AG09309 (cell line): ENCODE measurements around the gene RHOBTB3.
"Not testable (repeated sequence)": the region's sequence is repeated elsewhere in the genome, so short reads cannot be mapped to it uniquely, and the experiment has no call there.

Experiments
- DNase-seq: peaks from one replicate; pipeline ENCODE4 v3.0.0-alpha.2; 2010; ENCODE audit warnings: low read depth
- H3K4me3 ChIP-seq: 2 replicates; pipeline ENCODE4 v1.5.1; 2011; ENCODE audit warnings: mild to moderate bottlenecking, low read depth, low read length, moderate library complexity; ENCODE audit not compliant: control insufficient read depth
- TF ChIP-seq, protein P1 (sequence below): IDR thresholded peaks from 2 replicates; pipeline ENCODE4 v1.5.1; 2011; ENCODE audit warnings: mild to moderate bottlenecking, low read depth, low read length, inconsistent platforms; ENCODE audit not compliant: insufficient read depth, control insufficient read depth; ENCODE audit errors: missing control alignments

Gene RHOBTB3

DNA sequence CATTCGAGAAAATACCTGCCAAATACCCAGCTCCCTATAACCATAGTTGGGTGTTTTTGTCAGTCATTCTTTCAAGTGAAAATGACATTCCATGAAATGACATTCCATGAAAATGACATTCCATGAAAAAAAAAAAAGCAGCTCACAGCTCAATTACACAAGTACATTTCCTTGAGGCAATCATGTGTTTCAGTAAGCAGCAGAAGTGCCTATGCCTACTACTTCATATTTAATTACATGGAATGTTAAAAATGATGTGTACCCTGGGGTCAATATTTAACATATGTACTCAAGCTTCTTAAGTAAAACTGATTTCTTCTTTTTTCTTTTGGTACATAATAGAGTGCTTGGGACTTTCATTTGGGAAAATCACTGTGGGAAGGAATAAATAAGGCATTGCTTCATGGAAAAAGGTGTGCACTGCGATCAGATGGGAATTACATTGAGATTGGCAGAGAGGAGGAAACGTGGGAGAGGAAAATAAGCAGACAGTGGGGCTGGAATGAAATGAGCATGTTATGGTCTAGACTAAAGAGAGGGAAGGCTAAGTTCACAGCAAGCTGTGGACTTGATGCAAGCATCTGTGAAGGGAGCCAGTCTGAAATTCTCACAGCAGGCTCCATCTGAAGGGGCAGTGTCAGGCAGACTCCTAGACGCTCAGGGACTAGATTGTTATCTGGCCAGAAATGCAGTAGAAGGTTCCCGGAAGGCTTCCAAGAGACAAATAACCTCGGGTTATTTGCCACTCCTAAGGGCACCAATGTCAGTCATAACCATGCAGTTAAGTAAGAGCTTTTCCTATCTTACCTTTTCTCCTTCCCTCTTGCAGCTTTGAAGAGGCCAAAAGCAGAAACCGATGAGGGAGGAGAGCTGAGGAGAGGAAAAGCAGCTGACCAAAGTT lies 33.1 kb upstream of the RHOBTB3 start:
- no peak for DNase-seq
- TF ChIP-seq, protein P1, sequence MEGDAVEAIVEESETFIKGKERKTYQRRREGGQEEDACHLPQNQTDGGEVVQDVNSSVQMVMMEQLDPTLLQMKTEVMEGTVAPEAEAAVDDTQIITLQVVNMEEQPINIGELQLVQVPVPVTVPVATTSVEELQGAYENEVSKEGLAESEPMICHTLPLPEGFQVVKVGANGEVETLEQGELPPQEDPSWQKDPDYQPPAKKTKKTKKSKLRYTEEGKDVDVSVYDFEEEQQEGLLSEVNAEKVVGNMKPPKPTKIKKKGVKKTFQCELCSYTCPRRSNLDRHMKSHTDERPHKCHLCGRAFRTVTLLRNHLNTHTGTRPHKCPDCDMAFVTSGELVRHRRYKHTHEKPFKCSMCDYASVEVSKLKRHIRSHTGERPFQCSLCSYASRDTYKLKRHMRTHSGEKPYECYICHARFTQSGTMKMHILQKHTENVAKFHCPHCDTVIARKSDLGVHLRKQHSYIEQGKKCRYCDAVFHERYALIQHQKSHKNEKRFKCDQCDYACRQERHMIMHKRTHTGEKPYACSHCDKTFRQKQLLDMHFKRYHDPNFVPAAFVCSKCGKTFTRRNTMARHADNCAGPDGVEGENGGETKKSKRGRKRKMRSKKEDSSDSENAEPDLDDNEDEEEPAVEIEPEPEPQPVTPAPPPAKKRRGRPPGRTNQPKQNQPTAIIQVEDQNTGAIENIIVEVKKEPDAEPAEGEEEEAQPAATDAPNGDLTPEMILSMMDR, result no peak

DNA sequence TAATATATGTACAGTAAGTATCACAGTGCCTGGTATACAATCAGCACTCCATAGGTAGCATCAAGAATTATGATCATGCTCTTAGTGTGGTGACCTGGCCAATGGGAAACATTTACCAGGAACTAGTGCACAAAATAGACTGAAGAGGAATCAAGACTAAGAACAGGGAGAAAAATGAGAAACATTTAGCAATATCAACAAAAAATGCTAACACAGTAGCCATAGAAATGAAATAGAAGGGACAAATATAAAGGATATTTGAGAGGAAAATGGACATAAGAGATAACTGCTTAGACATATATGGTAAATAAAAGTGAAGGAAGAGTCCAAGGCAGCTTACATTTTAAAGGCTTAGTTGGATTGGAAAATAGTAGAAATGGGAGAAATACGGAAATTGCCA lies 31.8 kb upstream of the RHOBTB3 start:
- TF ChIP-seq, protein P1, result no peak
- no peak overlapping the region for H3K4me3 ChIP-seq
- DNase-seq, result no peak

More for the DNA sequence above, 33.1 kb upstream of the RHOBTB3 start:
- H3K4me3 ChIP-seq, result no peak overlapping the region

GRCh38 chr5:95701074-95701473 lies 30.1 kb upstream of the RHOBTB3 start:
- TF ChIP-seq, protein P1, result no peak
- H3K4me3 ChIP-seq, result no peak overlapping the region
- DNase-seq, result no peak

- DNase-seq, result no peak
- TF ChIP-seq, protein P1, result no peak
- H3K4me3 ChIP-seq, result no peak overlapping the region
These were observed 27.0 kb upstream of the RHOBTB3 start for GRCh38 chr5:95704150-95704549.

- H3K4me3 ChIP-seq, DNase-seq: not testable (repeated sequence)
These were observed 24.9 kb upstream of the RHOBTB3 start for GRCh38 chr5:95706196-95706595.

DNA sequence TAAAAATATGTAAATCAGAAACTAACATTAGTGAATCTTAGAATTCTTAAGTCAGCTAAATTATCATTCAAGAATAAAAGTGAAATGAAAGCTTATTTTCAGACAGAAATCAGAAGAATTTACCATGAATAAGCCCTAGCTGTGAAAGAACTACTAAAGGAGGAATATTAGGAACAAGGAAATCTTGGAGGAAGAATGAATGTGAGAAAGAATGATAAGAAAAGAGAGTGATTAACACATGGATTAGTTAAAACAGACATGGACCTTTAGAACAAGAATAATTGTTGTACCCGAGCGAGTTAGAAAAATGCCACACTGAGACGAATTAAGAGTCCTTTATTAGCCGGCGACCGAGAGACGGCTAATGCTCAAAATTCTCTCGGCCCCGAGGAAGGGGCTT lies 24.1 kb upstream of the RHOBTB3 start:
- TF ChIP-seq, protein P1, result no peak
- H3K4me3 ChIP-seq, result no peak overlapping the region
- DNase-seq, result no peak

DNA sequence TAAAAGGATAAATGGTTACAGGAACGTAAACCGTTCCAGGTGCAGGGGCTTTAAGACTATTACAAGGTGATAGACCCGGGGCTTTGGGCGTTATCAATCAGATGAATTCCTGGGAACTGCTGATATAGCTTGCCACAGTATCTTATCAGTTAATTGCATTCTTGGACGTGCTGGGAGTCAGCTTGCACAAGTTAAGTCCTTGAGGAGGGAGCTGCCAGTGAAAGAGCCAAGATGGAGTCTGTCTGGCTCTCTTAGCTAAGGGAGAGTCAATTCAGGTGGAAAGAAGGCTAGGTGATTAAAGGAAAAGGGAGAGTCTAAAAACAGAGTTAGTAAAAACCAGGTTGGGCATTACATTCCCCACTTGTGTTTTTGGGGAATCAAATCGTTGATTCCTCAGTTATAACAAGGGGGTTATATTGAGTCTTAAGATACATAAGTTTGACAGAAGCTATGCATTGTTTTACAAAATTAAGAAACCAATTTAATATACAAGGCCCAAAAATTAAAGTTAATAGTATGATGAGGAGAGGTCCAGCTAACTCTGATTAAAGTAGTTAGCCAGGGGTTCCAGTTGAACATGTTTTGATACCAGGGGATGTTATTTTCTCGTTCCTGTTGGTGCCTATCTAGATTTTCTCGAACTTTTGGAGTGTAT lies 23.5 kb upstream of the RHOBTB3 start:
- not testable (repeated sequence) for DNase-seq, H3K4me3 ChIP-seq
